Spleen (tissue), 11 donors: Measurements from ENCODE around the gene CCDC102A. TPM values are rescaled to one million over a fixed set of nuclear protein-coding genes. Genes with fewer than 3 reads are reported as not detected.

Experiments
- DNase-seq: peaks from one replicate; pipeline ENCODE4 v3.0.0-alpha.2; 2020
- H3K27ac ChIP-seq, 8 donors: fragments of 200-600 bp; sonication (generic) in 7 of 8; 1 replicate in 4 of 8; 2 replicates in 4 of 8; pipeline versions ENCODE4 v1.5.0 to v1.8.0; 2016 to 2021; ENCODE audit warnings: inconsistent platforms in 4 of 8, mild to moderate bottlenecking in 4 of 8, moderate library complexity in 1 of 8
- H3K27me3 ChIP-seq, 7 donors: fragments of 200-600 bp; sonication (generic) in 6 of 7; replicated peaks in 1 of 7; 1 replicate in 4 of 7; 2 replicates in 3 of 7; pipeline versions ENCODE4 v1.5.0 to v1.8.0; 2016 to 2021; ENCODE audit warnings: inconsistent platforms in 3 of 7, mild to moderate bottlenecking in 1 of 7
- H3K36me3 ChIP-seq, 6 donors: fragments of 200-600 bp; sonication (generic) in 5 of 6; 1 replicate in 4 of 6; 2 replicates in 2 of 6; pipeline versions ENCODE4 v1.5.0 to v1.8.0; 2016 to 2021; ENCODE audit warnings: inconsistent platforms in 2 of 6
- H3K4me1 ChIP-seq, 6 donors: fragments of 200-600 bp; sonication (generic) in 5 of 6; 1 replicate in 3 of 6; 2 replicates in 3 of 6; pipeline versions ENCODE4 v1.5.0 to v1.8.0; 2016 to 2021; ENCODE audit warnings: inconsistent platforms in 3 of 6
- H3K4me3 ChIP-seq, 8 donors: fragments of 200-600 bp; sonication (generic) in 7 of 8; 1 replicate in 4 of 8; 2 replicates in 4 of 8; pipeline versions ENCODE4 v1.5.0 to v1.8.0; 2016 to 2021; ENCODE audit warnings: inconsistent platforms in 4 of 8, mild to moderate bottlenecking in 4 of 8, moderate library complexity in 2 of 8
- H3K9me3 ChIP-seq, 8 donors: fragments of 200-600 bp; sonication (generic) in 7 of 8; 1 replicate in 4 of 8; 2 replicates in 4 of 8; pipeline versions ENCODE4 v1.5.0 to v1.8.0; 2016 to 2021; ENCODE audit warnings: inconsistent platforms in 4 of 8
- POLR2A ChIP-seq, 3 donors: fragments of 450-650 bp; IDR thresholded peaks; one replicate each; pipeline ENCODE4 v1.5.1; 2017; ENCODE audit warnings: antibody characterized with exemption in 3 of 3, mild to moderate bottlenecking in 1 of 3
- POLR2AphosphoS5 ChIP-seq, 3 donors: sonication (generic); formaldehyde crosslinking; IDR thresholded peaks; one replicate each; pipeline ENCODE4 v1.5.1; 2017; ENCODE audit warnings: antibody characterized with exemption in 3 of 3
- WGBS, 5 donors: extraction: QIAGEN DNeasy Blood & Tissue Kit in 3 of 5; methylation state at CpG; one replicate each; pipeline versions ENCODE4 v1.1.5 to v1.1.7; 2013 to 2018; 5-methylcytosine and 5-hydroxymethylcytosine counted together
- intact Hi-C: fragments of 100-400 bp; cut with DNase I; formaldehyde crosslinking; loops from one replicate; pipeline ENCODE4 v1.15.0; 2023; ENCODE audit warnings: low total_unique reads
- polyA plus RNA-seq, 3 donors: library from polyadenylated mRNA; stranded (reverse); fragments of 200-250 nt; gene quantifications; one replicate each; pipeline ENCODE4 v1.2.1, GENCODE V29; 2013
- total RNA-seq, 7 donors: library from RNA; depleted of rRNA in 3 of 7; stranded (reverse); fragments of >200 nt in 3 of 7; fragmentation: NEBNext Ultra II Directional in 4 of 7; extraction: Animal tissue kit (Norgen Biotek cat#: 25700) in 4 of 7; gene quantifications; one replicate each; pipeline versions ENCODE4 v1.1.0 to v1.2.1, GENCODE V29; 2016 to 2021
- TF ChIP-seq, protein P1 (sequence below), 11 experiments: fragments of 200-600 bp in 7 of 11; fragments of 450-650 bp in 4 of 11; sonication (generic) in 4 of 11; IDR thresholded peaks in 8 of 11; conservative IDR thresholded peaks in 3 of 11; 1 replicate in 7 of 11; 2 replicates in 4 of 11; pipeline versions ENCODE4 v1.4.0 to v1.8.0; 2016 to 2021; ENCODE audit warnings: antibody characterized with exemption in 11 of 11, inconsistent platforms in 4 of 11, mild to moderate bottlenecking in 1 of 11
- donor health status: healthy with polysubstance abuse.
- donor health status: DM: no; HTN: no; CAD: no; lungs with moderate emphysema.
- donor health status: DM: no; HTN: no; CAD: no.
- donor health status: Bipolar disorder and iron deficiency.
- donor health status: healthy.
- donor health status: DM: no; HTN: no; CAD: no.
- donor health status: DM: yes; HTN: yes; CAD: no.

Gene CCDC102A
- total and polyA plus RNA-seq, 10 donors = 4.6 to 14.8 (median 7.8) TPM

DNA sequence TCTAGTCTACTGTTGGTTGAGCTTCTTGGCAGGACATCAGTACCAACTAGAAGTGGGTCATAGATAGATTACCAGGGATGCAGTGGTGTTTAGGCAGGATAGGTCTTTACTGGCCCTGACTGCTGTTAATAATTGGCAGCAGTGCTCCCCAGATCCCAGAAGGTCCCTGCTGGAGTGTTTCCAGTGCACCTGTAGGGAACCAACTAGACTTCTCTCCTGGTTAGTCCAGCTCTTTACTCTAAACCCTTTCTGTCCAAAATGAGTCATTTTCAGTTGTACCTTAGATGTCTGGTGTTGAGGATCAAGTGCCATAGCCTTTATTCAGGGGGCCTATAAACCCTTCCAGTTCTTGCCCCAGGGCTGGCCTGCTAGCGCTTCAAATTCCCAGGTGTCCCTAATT, 65.2 kb downstream of the CCDC102A start:
- Histone ChIP-seq H3K9me3 (no peaks in the 10 kb centered on the region), H3K36me3 (peaks cover 0 to 90% (median 65%) of the 10 kb centered on the region in 6 donors), H3K4me1 (peaks cover 9 to 71% (median 45%) of the 10 kb centered on the region in 6 donors), H3K27ac (peak overlapping the region in 5 of 8 donors; percentile 7 to 78 (median 62)), H3K4me3 (no peak overlapping the region), H3K27me3 (no peaks in the 10 kb centered on the region)
- DNase-seq = no peak
- intact Hi-C loops = no loop called here
- WGBS, 5 donors = 92 to 100% (median 100%) methylated on average over 1 of the region's 1 CpG
- TF ChIP-seq, protein P1, sequence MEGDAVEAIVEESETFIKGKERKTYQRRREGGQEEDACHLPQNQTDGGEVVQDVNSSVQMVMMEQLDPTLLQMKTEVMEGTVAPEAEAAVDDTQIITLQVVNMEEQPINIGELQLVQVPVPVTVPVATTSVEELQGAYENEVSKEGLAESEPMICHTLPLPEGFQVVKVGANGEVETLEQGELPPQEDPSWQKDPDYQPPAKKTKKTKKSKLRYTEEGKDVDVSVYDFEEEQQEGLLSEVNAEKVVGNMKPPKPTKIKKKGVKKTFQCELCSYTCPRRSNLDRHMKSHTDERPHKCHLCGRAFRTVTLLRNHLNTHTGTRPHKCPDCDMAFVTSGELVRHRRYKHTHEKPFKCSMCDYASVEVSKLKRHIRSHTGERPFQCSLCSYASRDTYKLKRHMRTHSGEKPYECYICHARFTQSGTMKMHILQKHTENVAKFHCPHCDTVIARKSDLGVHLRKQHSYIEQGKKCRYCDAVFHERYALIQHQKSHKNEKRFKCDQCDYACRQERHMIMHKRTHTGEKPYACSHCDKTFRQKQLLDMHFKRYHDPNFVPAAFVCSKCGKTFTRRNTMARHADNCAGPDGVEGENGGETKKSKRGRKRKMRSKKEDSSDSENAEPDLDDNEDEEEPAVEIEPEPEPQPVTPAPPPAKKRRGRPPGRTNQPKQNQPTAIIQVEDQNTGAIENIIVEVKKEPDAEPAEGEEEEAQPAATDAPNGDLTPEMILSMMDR (IDR thresholded peaks at IDR 0.05 in 8 of 11, conservative IDR thresholded peaks at IDR 0.05 in 3 of 11) = no peak
- TF ChIP-seq POLR2A (IDR thresholded peaks at IDR 0.05) = no peak
- no peak for TF ChIP-seq POLR2AphosphoS5 (IDR thresholded peaks at IDR 0.05)

DNA sequence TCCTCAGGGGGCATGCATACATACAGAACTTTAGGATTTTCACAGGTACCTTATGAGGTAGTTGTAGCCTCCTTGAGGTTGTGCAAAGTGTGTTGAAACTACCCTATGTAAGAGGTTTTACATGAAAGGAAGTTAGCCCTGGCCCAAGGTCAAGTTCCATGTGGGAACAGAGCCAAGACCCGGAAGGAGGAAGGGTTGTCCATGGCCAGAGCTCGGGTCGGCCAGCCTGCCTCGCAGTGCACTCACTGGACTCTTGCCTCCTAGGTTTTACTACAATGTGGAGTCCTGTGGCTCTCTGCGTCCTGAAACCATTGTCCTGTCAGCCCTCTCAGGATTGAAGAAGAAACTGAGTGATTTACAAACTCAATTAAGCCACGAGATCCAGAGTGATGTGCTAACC, 65.7 kb downstream of the CCDC102A start:
- 37 to 74% (median 39%) methylated on average over 6 of the region's 6 CpGs for WGBS, 5 donors
- peaks cover 4 to 71% (median 41%) of the 10 kb centered on the region in 6 donors for H3K4me1 ChIP-seq

DNA sequence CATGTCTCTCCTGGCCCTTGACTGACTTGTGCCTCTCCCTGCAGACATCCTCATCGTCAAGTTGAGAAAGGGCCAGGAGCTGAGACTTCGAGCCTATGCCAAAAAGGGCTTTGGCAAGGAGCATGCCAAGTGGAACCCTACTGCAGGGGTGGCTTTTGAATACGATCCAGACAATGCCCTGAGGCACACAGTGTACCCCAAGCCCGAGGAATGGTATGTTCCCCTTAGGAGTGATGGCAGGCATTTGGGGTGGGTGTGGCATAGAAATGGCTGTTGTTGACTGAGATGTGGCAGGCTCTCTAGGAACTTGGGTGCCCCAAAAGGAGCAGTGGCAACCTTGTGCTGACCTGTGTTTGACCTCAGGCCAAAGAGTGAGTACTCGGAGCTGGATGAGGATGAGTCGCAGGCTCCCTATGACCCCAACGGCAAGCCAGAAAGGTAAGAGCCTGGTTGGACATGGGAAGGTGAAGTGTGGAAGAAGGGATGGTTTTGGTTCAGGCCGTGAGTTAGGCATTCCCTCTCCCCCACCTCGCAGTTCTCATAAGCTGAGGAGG, 66.4 kb downstream of the CCDC102A start:
- Histone ChIP-seq H3K4me3 (peak overlapping the region in 1 of 8 donors; percentile 1), H3K9me3 (no peaks in the 10 kb centered on the region), H3K36me3 (peaks cover 0 to 100% (median 73%) of the 10 kb centered on the region in 6 donors), H3K27ac (peak overlapping the region in 7 of 8 donors; percentile 7 to 78 (median 53)), H3K4me1 (peaks cover 4 to 71% (median 41%) of the 10 kb centered on the region in 6 donors), H3K27me3 (no peaks in the 10 kb centered on the region)
- TF ChIP-seq POLR2AphosphoS5 (IDR thresholded peaks at IDR 0.05) = no peak
- no peak for TF ChIP-seq POLR2A (IDR thresholded peaks at IDR 0.05)
- TF ChIP-seq, protein P1 (IDR thresholded peaks at IDR 0.05 in 8 of 11, conservative IDR thresholded peaks at IDR 0.05 in 3 of 11) = no peak
- 86 to 94% (median 87%) methylated on average over 8 to 9 of the region's 9 CpGs for WGBS, 5 donors
- intact Hi-C loops = loop anchor here (10.0 kb wide), 1 partner anchor 45 kb away; no protein-coding TSS in a partner anchor
- DNase-seq = peak; percentile 35

More for the DNA sequence above, 65.7 kb downstream of the CCDC102A start:
- Histone ChIP-seq H3K4me3 (no peak overlapping the region), H3K27me3 (no peaks in the 10 kb centered on the region), H3K9me3 (no peaks in the 10 kb centered on the region), H3K27ac (peak overlapping the region in 7 of 8 donors; percentile 7 to 78 (median 53)), H3K36me3 (peaks cover 0 to 95% (median 70%) of the 10 kb centered on the region in 6 donors)
- DNase-seq = peak; percentile 81
- TF ChIP-seq, protein P1 (IDR thresholded peaks at IDR 0.05 in 8 of 11, conservative IDR thresholded peaks at IDR 0.05 in 3 of 11) = no peak
- TF ChIP-seq POLR2AphosphoS5 (IDR thresholded peaks at IDR 0.05) (peak in 2 of 3 donors; percentile 68 to 70), POLR2A (IDR thresholded peaks at IDR 0.05) (no peak)
- intact Hi-C loops = no loop called here

DNA sequence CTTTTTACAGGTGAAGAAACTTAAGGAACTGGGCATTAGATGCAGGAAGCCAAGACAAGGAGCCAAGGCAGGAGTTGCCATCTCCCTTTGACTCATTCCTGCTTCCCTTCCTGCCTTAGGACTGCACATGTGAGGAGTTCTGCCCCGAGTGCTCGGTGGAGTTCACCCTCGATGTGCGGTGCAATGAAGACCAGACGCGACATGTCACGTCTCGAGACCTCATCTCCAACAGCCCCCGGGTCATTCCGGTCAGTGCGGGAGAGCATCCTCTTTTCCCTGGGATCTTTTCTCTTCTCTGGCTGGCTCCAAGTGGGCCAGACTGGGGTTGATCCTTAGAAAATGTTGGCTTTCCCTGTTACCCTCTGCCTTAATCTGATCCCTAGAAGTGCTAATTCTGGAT, 67.3 kb downstream of the CCDC102A start:
- WGBS, 5 donors = 83 to 99% (median 89%) methylated on average over 11 of the region's 11 CpGs
- Histone ChIP-seq H3K27me3 (no peaks in the 10 kb centered on the region), H3K4me1 (peaks cover 6 to 72% (median 47%) of the 10 kb centered on the region in 6 donors), H3K4me3 (no peak overlapping the region), H3K27ac (no peak overlapping the region), H3K36me3 (peaks cover 0 to 100% (median 75%) of the 10 kb centered on the region in 6 donors), H3K9me3 (no peaks in the 10 kb centered on the region)
- TF ChIP-seq POLR2A (IDR thresholded peaks at IDR 0.05) (no peak), POLR2AphosphoS5 (IDR thresholded peaks at IDR 0.05) (no peak)
- TF ChIP-seq, protein P1 (IDR thresholded peaks at IDR 0.05 in 8 of 11, conservative IDR thresholded peaks at IDR 0.05 in 3 of 11) = no peak
- DNase-seq = peak; percentile 65
- intact Hi-C loops = loop anchor here (10.0 kb wide), 1 partner anchor 46 kb away; no protein-coding TSS in a partner anchor
